ENCODE results near the gene SLC26A2.

Gene SLC26A2

GRCh38 chr5:149951138-149951749 lies 9.3 kb upstream of the SLC26A2 start:
- Histone ChIP-seq H3K27ac (no peak overlapping the region), H3K9me3 (ENCODE audit: severe bottlenecking) (no peaks in the 10 kb centered on the region), H3K27me3 (ENCODE audit: insufficient read depth, low read depth, severe bottlenecking) (no peaks in the 10 kb centered on the region), H3K36me3 (no peaks in the 10 kb centered on the region), H3K4me3 (ENCODE audit: low read depth, low read length) (no peak overlapping the region)
- no peak for TF ChIP-seq CTCF (IDR thresholded peaks at IDR 0.05; ENCODE audit: low read depth, low read length)
- DNase-seq, result no peak

GRCh38 chr5:149953436-149954121 lies 7.0 kb upstream of the SLC26A2 start:
- TF ChIP-seq CTCF (IDR thresholded peaks at IDR 0.05; ENCODE audit: low read depth, low read length), result no peak
- H3K4me3 ChIP-seq (ENCODE audit: low read depth, low read length), result no peak overlapping the region
- no peaks in the 10 kb centered on the region for H3K9me3 ChIP-seq (ENCODE audit: severe bottlenecking)
- H3K36me3 ChIP-seq, result no peaks in the 10 kb centered on the region
- H3K27ac ChIP-seq, result no peak overlapping the region
- DNase-seq, result no peak
- no peaks in the 10 kb centered on the region for H3K27me3 ChIP-seq (ENCODE audit: insufficient read depth, low read depth, severe bottlenecking)

GRCh38 chr5:149954798-149955197 lies 5.8 kb upstream of the SLC26A2 start:
- H3K4me3 ChIP-seq (ENCODE audit: low read depth, low read length), result no peak overlapping the region
- TF ChIP-seq CTCF (IDR thresholded peaks at IDR 0.05; ENCODE audit: low read depth, low read length), result no peak
- no peaks in the 10 kb centered on the region for H3K9me3 ChIP-seq (ENCODE audit: severe bottlenecking)
- H3K27me3 ChIP-seq (ENCODE audit: insufficient read depth, low read depth, severe bottlenecking), result no peaks in the 10 kb centered on the region
- H3K36me3 ChIP-seq, result no peaks in the 10 kb centered on the region
- H3K27ac ChIP-seq, result no peak overlapping the region
- DNase-seq, result no peak

- no peak for TF ChIP-seq CTCF (IDR thresholded peaks at IDR 0.05; ENCODE audit: low read depth, low read length)
- H3K27me3 ChIP-seq (ENCODE audit: insufficient read depth, low read depth, severe bottlenecking), result no peaks in the 10 kb centered on the region
- DNase-seq, result no peak
- no peak overlapping the region for H3K27ac ChIP-seq
- no peaks in the 10 kb centered on the region for H3K9me3 ChIP-seq (ENCODE audit: severe bottlenecking)
- no peaks in the 10 kb centered on the region for H3K36me3 ChIP-seq
- H3K4me3 ChIP-seq (ENCODE audit: low read depth, low read length), result no peak overlapping the region
Measured at GRCh38 chr5:149956685-149957084, 3.9 kb upstream of the SLC26A2 start.

GRCh38 chr5:149957855-149958254 lies 2.7 kb upstream of the SLC26A2 start:
- Histone ChIP-seq H3K4me3 (ENCODE audit: low read depth, low read length) (no peak overlapping the region), H3K27ac (no peak overlapping the region), H3K9me3 (ENCODE audit: severe bottlenecking) (no peaks in the 10 kb centered on the region), H3K36me3 (no peaks in the 10 kb centered on the region), H3K27me3 (ENCODE audit: insufficient read depth, low read depth, severe bottlenecking) (no peaks in the 10 kb centered on the region)
- no peak for DNase-seq
- no peak for TF ChIP-seq CTCF (IDR thresholded peaks at IDR 0.05; ENCODE audit: low read depth, low read length)

Data from WERI-Rb-1 (cell line).